ENCODE data around the gene RGS18. TPM values are rescaled to one million over a fixed set of nuclear protein-coding genes. Genes with fewer than 3 reads are reported as not detected.

The RGS18 gene
- total and polyA plus RNA-seq, 2 of the 8 experiments (the other 6 are each of a cell fraction or from before 2014, with no cell fraction given) = not detected

DNA sequence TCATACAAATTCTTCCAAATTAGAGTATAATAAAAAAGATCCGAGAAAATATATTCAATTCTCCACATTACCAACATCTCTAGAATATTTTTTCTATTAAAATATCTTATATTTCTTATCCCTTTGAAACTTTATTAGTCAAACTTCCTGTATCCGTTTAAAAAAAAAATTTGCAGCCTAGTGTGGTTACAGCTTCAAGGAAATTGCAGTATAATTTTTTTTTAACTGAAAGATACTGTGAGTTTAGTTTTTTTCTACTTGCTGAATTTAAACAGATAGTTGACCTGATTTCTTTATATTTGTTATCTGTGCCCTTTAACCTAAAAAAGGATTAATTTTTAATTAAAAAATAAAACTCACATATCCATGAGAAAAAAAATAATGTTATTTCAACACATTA is 1.5 kb downstream of the RGS18 start (continued):
- TF ChIP-seq, protein P1, sequence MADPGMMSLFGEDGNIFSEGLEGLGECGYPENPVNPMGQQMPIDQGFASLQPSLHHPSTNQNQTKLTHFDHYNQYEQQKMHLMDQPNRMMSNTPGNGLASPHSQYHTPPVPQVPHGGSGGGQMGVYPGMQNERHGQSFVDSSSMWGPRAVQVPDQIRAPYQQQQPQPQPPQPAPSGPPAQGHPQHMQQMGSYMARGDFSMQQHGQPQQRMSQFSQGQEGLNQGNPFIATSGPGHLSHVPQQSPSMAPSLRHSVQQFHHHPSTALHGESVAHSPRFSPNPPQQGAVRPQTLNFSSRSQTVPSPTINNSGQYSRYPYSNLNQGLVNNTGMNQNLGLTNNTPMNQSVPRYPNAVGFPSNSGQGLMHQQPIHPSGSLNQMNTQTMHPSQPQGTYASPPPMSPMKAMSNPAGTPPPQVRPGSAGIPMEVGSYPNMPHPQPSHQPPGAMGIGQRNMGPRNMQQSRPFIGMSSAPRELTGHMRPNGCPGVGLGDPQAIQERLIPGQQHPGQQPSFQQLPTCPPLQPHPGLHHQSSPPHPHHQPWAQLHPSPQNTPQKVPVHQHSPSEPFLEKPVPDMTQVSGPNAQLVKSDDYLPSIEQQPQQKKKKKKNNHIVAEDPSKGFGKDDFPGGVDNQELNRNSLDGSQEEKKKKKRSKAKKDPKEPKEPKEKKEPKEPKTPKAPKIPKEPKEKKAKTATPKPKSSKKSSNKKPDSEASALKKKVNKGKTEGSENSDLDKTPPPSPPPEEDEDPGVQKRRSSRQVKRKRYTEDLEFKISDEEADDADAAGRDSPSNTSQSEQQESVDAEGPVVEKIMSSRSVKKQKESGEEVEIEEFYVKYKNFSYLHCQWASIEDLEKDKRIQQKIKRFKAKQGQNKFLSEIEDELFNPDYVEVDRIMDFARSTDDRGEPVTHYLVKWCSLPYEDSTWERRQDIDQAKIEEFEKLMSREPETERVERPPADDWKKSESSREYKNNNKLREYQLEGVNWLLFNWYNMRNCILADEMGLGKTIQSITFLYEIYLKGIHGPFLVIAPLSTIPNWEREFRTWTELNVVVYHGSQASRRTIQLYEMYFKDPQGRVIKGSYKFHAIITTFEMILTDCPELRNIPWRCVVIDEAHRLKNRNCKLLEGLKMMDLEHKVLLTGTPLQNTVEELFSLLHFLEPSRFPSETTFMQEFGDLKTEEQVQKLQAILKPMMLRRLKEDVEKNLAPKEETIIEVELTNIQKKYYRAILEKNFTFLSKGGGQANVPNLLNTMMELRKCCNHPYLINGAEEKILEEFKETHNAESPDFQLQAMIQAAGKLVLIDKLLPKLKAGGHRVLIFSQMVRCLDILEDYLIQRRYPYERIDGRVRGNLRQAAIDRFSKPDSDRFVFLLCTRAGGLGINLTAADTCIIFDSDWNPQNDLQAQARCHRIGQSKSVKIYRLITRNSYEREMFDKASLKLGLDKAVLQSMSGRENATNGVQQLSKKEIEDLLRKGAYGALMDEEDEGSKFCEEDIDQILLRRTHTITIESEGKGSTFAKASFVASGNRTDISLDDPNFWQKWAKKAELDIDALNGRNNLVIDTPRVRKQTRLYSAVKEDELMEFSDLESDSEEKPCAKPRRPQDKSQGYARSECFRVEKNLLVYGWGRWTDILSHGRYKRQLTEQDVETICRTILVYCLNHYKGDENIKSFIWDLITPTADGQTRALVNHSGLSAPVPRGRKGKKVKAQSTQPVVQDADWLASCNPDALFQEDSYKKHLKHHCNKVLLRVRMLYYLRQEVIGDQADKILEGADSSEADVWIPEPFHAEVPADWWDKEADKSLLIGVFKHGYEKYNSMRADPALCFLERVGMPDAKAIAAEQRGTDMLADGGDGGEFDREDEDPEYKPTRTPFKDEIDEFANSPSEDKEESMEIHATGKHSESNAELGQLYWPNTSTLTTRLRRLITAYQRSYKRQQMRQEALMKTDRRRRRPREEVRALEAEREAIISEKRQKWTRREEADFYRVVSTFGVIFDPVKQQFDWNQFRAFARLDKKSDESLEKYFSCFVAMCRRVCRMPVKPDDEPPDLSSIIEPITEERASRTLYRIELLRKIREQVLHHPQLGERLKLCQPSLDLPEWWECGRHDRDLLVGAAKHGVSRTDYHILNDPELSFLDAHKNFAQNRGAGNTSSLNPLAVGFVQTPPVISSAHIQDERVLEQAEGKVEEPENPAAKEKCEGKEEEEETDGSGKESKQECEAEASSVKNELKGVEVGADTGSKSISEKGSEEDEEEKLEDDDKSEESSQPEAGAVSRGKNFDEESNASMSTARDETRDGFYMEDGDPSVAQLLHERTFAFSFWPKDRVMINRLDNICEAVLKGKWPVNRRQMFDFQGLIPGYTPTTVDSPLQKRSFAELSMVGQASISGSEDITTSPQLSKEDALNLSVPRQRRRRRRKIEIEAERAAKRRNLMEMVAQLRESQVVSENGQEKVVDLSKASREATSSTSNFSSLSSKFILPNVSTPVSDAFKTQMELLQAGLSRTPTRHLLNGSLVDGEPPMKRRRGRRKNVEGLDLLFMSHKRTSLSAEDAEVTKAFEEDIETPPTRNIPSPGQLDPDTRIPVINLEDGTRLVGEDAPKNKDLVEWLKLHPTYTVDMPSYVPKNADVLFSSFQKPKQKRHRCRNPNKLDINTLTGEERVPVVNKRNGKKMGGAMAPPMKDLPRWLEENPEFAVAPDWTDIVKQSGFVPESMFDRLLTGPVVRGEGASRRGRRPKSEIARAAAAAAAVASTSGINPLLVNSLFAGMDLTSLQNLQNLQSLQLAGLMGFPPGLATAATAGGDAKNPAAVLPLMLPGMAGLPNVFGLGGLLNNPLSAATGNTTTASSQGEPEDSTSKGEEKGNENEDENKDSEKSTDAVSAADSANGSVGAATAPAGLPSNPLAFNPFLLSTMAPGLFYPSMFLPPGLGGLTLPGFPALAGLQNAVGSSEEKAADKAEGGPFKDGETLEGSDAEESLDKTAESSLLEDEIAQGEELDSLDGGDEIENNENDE (IDR thresholded peaks at IDR 0.05; ENCODE audit: insufficient replicate concordance, low read length) = no peak
